ENCODE data around the gene GPR162.

The GPR162 gene, protein sequence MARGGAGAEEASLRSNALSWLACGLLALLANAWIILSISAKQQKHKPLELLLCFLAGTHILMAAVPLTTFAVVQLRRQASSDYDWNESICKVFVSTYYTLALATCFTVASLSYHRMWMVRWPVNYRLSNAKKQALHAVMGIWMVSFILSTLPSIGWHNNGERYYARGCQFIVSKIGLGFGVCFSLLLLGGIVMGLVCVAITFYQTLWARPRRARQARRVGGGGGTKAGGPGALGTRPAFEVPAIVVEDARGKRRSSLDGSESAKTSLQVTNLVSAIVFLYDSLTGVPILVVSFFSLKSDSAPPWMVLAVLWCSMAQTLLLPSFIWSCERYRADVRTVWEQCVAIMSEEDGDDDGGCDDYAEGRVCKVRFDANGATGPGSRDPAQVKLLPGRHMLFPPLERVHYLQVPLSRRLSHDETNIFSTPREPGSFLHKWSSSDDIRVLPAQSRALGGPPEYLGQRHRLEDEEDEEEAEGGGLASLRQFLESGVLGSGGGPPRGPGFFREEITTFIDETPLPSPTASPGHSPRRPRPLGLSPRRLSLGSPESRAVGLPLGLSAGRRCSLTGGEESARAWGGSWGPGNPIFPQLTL

DNA sequence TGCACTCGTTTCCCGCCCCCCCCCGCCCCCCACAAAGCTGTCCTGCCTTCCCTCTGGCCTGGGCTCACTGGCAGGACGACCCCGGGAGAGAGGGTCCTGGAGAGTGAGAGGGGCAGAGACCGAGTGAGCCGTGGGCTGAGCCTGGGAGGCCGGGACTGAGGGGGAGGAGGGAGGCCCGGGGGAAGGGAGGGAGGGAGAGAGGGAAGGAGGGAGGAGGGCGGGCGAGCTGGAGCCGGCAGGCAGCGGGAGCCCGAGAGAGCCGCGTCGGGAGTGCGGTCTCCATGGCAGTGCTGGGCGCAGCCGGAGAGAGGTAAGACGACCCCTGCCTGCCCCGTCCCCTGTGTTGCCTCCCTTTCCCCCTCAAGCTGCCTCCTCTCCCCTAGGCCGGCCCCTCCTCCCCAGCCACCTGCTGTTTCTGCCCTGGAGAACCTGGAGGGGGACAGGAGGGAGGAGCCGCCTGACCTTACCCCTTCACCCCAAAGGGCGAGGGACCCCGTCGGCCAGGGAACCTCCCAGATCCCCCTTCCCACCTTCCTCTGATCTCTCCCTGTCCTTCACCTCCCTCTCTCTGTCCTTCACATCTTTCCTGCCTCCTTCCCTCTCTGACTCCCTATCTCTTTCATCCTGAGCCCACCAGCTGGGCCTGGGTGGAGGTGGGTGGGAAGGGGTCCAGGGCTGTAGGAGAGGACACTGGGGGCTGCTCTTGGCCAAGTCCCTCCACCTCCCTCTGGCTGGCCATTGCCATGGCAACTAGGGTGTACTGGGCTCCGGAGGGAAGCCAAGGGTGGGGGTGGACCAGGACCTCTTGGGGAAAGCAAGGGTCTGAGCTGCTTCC, at the start of gene GPR162:
GPR162 (plus strand) TSS at position 231 of the 835 bp plus-strand sequence. CDS start 2,078 bp downstream, outside the sequence.
- intact Hi-C loops (cut with DNase I) = loop anchor here (5.0 kb wide), 1 partner anchor 40 kb away; no protein-coding TSS in a partner anchor

DNA sequence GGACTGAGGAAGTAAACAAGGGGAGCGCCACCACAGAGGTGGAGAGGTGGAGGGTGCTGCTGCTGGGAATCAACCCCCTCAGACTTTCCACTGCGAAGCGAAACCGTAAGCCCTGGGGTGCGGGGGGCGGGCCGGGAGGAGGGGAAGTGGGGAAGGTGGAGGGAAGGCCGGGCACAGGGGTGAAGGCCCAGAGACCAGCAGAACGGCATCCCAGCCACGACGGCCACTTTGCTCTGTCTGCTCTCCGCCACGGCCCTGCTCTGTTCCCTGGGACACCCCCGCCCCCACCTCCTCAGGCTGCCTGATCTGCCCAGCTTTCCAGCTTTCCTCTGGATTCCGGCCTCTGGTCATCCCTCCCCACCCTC, 49.3 kb upstream of the GPR162 start, which contains the start of gene LAG3:
LAG3 (plus strand) TSS at position 190 of the 365 bp plus-strand sequence. CDS start 333 bp downstream, outside the sequence.
- intact Hi-C loops (cut with DNase I) = no loop called here

More for the DNA sequence above, at the start of gene GPR162:
- DNase-seq = peak in 36 of 42 donors; percentile 38 to 79 (median 54)

DNA sequence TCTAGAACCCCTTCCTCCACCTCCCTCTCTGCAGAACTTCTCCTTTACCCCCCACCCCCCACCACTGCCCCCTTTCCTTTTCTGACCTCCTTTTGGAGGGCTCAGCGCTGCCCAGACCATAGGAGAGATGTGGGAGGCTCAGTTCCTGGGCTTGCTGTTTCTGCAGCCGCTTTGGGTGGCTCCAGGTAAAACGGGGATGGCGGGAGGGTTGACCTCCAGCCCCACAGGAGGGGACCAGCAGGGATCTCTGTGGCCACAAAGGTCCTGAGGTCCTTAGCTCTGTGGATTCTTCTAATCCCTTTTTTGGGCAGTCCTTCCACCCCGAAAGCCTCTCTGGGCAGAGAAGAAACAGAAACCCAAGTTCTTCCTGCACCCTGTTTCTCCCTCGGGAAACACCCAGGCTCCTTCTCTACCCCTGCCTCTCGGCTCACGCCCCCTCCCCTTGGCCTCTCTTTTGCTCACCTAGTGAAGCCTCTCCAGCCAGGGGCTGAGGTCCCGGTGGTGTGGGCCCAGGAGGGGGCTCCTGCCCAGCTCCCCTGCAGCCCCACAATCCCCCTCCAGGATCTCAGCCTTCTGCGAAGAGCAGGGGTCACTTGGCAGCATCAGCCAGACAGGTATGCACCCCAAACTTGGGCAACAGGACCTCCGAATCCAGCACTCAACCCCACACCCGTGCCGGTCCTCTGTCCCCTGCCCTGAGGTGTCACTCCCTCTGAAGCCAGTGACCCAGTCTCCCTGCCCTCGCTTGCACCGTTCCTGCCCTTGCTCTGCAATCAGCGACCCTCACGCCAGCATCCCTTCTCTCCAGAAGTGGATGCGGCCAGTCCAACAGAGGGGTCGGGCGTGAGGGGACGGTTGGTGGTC, 48.7 kb upstream of the GPR162 start:
- intact Hi-C loops (cut with DNase I) = no loop called here
- no peak for DNase-seq

More for the DNA sequence above, 49.3 kb upstream of the GPR162 start, which contains the start of gene LAG3:
- DNase-seq = no peak

DNA sequence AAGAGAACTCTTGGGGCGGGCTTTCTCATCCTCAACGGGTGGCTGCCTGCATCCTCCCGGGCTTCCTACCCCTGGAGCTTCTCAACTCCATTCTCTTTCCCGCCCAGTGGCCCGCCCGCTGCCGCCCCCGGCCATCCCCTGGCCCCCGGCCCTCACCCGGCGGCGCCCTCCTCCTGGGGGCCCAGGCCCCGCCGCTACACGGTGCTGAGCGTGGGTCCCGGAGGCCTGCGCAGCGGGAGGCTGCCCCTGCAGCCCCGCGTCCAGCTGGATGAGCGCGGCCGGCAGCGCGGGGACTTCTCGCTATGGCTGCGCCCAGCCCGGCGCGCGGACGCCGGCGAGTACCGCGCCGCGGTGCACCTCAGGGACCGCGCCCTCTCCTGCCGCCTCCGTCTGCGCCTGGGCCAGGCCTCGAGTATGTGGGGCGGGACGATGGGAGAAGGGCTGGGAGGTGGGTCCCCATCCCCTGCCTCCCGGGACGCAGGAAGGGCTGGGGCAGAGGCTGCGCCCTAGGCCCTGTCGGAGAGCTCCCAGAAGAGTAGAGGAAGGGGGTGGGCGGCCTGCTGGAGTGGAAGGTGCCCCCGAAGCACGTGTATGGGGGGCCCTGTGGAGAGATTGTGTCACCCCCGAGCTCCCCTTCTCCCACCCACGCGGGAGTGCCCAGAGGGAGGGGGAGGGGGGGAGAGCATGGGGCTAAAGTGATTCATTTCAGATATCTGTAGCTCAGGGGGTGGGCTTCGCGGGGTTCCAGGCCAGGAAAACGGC, 47.9 kb upstream of the GPR162 start:
- DNase-seq = no peak
- intact Hi-C loops (cut with DNase I) = no loop called here

DNA sequence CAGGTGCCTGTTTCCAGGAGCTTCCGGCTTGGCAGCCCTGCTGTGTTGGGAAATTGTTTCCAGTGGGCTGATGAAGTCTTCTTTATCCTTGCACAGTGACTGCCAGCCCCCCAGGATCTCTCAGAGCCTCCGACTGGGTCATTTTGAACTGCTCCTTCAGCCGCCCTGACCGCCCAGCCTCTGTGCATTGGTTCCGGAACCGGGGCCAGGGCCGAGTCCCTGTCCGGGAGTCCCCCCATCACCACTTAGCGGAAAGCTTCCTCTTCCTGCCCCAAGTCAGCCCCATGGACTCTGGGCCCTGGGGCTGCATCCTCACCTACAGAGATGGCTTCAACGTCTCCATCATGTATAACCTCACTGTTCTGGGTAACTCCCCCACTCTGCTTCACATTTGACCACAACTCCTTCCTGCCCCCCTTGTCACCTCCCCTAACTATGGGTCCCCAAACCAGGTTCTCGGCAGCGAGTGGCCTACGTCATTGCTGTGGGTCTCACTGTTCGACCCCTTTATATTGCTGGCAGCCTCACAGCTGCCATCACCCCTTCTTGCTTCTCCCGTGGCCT, 47.0 kb upstream of the GPR162 start:
- DNase-seq = no peak
- intact Hi-C loops (cut with DNase I) = no loop called here

DNA sequence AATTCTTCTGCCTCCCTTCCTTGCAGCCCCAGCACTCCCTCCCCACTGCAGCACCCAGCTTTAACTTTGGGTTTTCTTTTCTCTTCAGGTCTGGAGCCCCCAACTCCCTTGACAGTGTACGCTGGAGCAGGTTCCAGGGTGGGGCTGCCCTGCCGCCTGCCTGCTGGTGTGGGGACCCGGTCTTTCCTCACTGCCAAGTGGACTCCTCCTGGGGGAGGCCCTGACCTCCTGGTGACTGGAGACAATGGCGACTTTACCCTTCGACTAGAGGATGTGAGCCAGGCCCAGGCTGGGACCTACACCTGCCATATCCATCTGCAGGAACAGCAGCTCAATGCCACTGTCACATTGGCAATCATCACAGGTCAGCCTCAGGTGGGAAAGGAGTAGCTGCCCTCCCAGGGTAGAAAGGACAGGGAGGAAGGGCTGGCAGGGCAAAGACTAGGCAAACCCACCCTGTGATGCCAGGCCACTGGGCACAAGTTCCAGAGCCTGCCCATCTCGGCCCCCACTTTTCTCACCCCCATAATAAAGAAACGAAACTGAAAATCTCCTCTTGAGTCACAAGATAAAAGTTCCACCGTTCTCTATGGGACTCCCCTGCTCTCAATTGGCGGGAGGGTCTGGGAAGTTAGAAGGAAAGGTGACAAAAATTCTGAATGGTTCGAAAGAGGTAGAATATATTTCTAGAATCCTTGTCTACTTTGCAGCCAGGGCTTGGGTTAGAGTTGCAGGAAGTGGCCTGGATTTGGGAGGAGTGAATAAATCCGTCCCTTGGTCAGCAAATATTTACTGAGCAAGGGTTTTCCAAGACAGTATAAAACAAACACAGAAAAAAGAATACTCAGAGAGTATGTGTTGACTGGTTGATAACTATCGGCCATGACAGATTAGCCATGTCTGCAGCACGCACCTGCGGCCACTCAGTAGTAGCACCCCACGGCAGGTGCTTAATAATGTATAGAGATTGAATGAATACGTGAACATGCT, 46.1 kb upstream of the GPR162 start:
- no peak for DNase-seq
- intact Hi-C loops (cut with DNase I) = no loop called here

DNA sequence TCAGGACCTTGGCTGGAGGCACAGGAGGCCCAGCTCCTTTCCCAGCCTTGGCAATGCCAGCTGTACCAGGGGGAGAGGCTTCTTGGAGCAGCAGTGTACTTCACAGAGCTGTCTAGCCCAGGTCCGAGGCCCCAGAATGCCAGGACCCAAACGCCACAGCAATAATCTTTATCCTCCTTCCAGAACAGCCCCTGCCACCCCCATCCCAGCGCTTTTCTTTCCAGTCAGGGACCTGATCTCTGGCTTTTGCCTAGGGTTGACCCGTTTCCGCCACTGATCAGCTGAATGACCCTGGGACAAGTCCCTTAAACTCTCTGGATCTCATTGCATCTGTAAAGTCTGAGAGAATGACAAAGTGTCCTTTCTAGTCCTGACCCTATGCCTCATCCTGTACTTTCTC, 44.2 kb upstream of the GPR162 start:
- no peak for DNase-seq

DNA sequence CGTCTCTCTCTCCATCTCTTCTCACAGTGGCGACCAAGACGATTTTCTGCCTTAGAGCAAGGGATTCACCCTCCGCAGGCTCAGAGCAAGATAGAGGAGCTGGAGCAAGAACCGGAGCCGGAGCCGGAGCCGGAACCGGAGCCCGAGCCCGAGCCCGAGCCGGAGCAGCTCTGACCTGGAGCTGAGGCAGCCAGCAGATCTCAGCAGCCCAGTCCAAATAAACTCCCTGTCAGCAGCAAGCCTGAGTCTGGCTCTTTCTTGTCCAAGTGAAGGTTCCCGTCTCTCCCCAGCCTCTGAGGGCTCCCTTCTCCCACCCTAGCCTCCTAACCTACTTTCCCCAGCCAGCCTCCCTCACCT, 43.4 kb upstream of the GPR162 start:
- intact Hi-C loops (cut with DNase I) = no loop called here

More for the DNA sequence above, 44.2 kb upstream of the GPR162 start:
- intact Hi-C loops (cut with DNase I) = no loop called here

DNA sequence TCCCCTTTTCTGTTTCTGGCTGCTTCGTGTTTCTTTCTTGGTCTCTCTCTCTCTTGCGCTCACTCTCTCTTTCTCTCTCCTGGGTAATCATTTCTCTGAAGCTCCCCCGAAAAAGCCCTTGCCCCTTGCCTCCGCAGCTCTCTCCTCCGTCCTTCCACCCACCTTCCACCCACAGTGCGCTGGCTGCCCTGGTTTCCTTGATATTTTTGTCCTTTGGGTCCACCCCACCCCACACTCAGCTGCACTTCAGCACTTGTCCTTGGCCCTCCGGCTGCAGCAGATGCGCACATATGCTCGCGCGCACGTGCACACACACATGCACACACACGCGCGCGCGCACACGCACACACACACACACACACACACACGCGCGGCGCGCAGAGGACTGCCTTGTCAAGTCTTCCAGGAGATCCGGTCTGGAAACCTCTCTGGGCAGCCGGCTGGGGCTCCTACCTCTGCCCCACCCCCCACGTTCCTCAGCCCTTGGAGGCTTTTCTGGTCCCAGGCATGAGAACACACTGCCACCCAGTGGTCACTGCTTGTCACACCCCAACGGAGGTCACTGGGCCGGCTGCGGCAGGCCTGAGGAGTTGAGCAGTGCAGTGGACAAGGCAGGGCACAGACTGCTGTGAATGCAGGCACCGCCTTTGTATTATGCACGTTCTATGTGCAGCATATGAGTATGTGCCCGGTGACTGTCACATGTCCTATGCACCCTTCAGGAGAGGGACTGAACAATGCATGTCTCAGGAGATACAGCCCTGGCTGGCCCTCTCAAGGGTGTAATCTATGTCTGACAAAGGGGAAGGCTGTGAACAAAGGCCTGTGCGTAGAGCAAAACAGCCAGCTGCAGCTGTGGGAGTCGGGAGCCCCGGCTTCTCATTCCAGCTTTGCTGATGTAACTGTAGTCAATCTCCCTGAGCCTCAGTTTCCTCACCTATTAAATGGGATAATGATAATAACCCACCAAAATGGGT, 42.8 kb upstream of the GPR162 start:
- peak; percentile 87 to 97 (median 92) for DNase-seq
- intact Hi-C loops (cut with DNase I) = loop anchor here (1.0 kb wide), 1 partner anchor 26 kb away; the partner anchor contains the start of gene MLF2

More for the DNA sequence above, 43.4 kb upstream of the GPR162 start:
- DNase-seq = peak in 33 of 42 donors; percentile 13 to 71 (median 46)

DNA sequence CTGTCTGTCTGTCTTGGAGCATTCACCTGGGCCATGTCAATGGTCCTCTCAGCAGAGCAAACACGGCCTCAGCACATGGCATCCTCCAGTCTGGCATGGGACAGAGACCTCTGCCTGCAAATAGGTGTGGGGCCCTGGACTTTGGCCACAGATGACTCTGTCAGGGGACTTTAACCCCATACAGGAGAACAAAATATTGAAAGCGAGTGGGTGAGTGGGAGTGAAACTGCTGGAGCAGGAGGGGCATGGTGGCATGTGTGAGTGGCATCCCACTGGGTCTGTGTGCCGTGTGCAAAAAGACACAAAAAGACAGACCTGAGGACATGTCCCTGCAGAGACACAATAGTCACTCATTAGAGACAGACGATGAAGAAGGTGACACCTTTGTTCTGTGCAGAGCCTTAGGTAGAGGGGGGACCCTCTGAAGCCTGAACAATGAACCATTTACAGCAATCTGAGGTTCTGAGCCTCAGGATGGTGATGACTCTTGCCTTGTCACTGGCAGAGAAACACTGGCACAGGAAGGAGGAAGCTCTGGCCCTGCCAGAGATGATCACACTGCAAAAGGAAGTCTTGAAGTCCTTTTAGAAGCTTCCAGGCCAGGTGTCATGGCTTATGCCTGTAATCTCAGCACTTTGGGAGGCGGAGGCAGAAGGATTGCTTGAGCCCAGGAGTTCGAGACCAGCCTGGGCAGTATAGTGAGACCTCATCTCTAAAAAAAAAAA, 41.8 kb upstream of the GPR162 start:
- intact Hi-C loops (cut with DNase I) = loop anchor here (1.0 to 5.0 kb wide), 2 partner anchors 27 to 42 kb away; partner anchors contain the start of genes GPR162 and MLF2
- no peak for DNase-seq

DNA sequence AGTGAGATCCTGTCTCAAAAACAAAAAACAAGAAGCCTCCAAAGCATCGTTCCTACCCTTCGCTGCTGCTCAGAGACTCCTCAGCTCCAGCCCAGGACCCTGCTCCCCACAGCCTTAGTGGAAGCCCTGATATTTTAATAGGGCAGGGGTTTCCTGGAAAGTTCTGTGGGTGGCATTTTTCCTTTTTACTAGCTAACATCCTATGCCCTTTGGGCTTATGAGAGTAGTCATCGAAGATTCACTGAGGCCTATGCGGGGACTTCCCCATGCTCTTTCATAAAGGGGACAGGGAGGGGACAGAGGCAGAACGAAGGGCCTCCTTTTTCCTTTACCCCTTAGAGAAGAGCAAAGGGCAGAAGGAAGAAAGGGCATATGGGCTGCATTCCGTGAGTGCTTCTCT, 41.0 kb upstream of the GPR162 start:
- intact Hi-C loops (cut with DNase I) = loop anchor here (5.0 kb wide), 1 partner anchor 42 kb away; the partner anchor contains the start of gene GPR162
- DNase-seq = no peak

DNA sequence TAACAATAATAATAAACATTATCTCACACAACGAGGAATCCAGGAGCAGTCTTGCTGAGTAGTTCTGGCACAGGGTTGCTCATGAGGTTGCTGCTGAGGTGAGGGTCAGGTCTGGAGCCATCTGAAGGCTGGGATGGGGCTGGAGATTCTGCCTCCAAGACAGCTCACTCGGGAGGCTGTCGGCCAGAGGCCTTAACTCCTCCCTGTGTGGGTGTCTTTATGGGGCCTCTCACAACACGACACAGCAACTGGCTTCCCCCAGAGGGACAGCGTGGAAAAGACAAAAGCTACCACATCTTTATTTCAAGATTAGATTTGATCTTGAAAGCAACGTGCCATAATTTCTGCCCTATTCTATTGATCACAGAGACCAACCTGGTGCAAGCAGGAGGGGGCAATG, 39.5 kb upstream of the GPR162 start:
- intact Hi-C loops (cut with DNase I) = loop anchor here (5.0 kb wide), 1 partner anchor 40 kb away; the partner anchor contains the start of gene GPR162

DNA sequence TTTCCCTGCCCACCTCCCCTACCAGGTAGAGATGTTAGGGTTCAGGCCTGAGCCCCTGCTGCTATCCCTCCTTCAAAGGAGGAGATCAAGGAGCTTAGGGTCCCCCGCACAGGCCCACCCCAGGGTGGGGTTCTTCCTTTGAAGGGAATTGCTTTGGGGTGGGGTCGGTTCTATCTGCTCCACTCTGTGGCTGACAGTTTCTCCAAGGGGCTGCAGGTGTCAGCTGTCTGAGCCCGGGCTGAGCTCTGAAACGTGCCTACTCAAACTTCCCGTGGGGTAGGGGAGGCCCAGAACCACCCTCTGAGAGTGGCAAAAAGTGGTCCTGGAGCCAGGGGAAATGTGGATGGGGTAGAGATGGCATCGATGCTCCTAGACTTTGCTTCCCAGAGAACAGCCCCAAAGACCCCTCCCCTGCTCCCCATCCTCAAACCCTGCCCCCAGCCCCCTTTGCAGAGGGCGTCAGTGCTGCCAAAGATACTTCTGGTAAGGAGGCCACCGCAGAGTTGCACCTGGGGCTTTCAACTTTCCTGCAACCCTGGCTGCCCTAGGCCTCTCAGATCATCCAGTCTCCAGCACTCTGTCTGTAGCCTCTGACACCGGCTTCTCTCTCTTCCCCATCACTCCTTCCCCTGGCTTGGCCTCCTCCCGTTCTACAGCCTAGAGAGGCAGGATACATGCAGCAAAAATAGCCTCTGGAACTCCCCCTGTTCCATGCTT, 38.6 kb upstream of the GPR162 start:
- DNase-seq = no peak
- intact Hi-C loops (cut with DNase I) = loop anchor here (5.0 kb wide), 1 partner anchor 39 kb away; the partner anchor contains the start of gene GPR162

More for the DNA sequence above, 39.5 kb upstream of the GPR162 start:
- no peak for DNase-seq

Measured in head of caudate nucleus (tissue), 42 donors.